ENCODE data around the gene ALDH3A1. TPM values are rescaled to one million over a fixed set of nuclear protein-coding genes. Genes with fewer than 3 reads are reported as not detected.

ALDH3A1 gene
- total RNA-seq, 4 donors from 2014 or later: 41.7 to 128 (median 83.9) TPM

DNA sequence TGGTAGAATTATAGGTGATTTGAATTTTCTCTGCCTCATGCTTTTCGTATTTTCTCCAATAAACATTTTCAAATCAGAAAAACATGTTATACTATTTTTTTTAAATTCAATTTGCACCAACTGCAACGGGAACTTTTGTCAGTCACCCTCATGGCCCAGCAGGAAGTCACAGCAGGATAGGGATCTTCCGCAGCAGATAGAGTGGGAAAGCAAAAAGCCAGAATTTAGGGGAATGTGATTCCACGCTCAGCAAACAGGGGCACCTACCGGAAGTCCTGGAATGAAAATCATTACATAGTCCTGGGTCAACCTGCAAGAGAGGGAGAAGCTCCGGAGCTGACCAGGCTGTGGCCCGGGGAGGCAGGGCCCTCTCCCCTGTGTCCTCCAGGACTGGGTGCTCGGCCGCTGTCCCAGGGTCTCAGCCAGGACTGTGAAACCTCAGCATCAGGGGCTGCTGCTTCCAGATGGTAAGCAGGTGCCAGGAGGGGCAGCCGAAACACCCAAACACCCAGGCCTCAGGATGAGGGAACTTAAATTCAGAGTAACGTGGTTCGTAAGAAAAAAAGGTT, 35.6 kb downstream of the ALDH3A1 start:
- peak in 1 of 2 donors; percentile 51 for DNase-seq (ENCODE audit: low spot score in 2 of 2)
- WGBS: 85% methylated on average over 12 of the region's 12 CpGs
- Histone ChIP-seq H3K27ac (no peak overlapping the region), H3K4me3 (no peak overlapping the region), H3K27me3 (no peaks in the 10 kb centered on the region), H3K9me3 (no peaks in the 10 kb centered on the region), H3K36me3 (no peaks in the 10 kb centered on the region), H3K4me1 (peaks cover 27% of the 10 kb centered on the region)
- TF ChIP-seq, protein P1, sequence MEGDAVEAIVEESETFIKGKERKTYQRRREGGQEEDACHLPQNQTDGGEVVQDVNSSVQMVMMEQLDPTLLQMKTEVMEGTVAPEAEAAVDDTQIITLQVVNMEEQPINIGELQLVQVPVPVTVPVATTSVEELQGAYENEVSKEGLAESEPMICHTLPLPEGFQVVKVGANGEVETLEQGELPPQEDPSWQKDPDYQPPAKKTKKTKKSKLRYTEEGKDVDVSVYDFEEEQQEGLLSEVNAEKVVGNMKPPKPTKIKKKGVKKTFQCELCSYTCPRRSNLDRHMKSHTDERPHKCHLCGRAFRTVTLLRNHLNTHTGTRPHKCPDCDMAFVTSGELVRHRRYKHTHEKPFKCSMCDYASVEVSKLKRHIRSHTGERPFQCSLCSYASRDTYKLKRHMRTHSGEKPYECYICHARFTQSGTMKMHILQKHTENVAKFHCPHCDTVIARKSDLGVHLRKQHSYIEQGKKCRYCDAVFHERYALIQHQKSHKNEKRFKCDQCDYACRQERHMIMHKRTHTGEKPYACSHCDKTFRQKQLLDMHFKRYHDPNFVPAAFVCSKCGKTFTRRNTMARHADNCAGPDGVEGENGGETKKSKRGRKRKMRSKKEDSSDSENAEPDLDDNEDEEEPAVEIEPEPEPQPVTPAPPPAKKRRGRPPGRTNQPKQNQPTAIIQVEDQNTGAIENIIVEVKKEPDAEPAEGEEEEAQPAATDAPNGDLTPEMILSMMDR (IDR thresholded peaks at IDR 0.05): no peak
- TF ChIP-seq POLR2AphosphoS5 (IDR thresholded peaks at IDR 0.05) (no peak), EP300 (IDR thresholded peaks at IDR 0.05) (no peak), POLR2A (IDR thresholded peaks at IDR 0.05) (no peak)

DNA sequence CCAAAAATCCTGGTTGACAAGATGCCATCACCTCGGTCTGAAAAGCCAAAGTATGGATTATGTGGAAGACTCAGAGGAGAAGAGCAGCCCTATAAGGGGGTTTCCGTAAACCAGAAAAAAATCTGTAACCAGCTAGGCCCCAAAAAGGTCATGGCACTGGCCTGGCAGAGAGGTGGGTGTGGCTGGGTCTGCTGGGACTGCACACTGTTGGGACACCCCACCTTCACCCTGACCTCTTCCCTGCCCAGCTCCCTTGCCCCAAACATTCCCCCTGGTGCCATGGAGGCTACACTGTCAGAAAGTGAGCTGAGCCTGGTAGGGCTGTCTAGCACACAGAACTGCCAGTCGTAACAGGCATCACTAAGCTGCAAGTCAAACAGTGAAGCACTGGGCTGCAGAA, 38.3 kb downstream of the ALDH3A1 start:
- 80% methylated on average over 3 of the region's 3 CpGs for WGBS
- Histone ChIP-seq H3K4me3 (no peak overlapping the region), H3K27me3 (no peaks in the 10 kb centered on the region), H3K9me3 (no peaks in the 10 kb centered on the region), H3K27ac (no peak overlapping the region), H3K36me3 (no peaks in the 10 kb centered on the region), H3K4me1 (peaks cover 31% of the 10 kb centered on the region)
- no peak for DNase-seq (ENCODE audit: low spot score in 2 of 2)
- TF ChIP-seq EP300 (IDR thresholded peaks at IDR 0.05): no peak
- TF ChIP-seq, protein P1 (IDR thresholded peaks at IDR 0.05): no peak
- no peak for TF ChIP-seq POLR2A (IDR thresholded peaks at IDR 0.05)
- no peak for TF ChIP-seq POLR2AphosphoS5 (IDR thresholded peaks at IDR 0.05)

DNA sequence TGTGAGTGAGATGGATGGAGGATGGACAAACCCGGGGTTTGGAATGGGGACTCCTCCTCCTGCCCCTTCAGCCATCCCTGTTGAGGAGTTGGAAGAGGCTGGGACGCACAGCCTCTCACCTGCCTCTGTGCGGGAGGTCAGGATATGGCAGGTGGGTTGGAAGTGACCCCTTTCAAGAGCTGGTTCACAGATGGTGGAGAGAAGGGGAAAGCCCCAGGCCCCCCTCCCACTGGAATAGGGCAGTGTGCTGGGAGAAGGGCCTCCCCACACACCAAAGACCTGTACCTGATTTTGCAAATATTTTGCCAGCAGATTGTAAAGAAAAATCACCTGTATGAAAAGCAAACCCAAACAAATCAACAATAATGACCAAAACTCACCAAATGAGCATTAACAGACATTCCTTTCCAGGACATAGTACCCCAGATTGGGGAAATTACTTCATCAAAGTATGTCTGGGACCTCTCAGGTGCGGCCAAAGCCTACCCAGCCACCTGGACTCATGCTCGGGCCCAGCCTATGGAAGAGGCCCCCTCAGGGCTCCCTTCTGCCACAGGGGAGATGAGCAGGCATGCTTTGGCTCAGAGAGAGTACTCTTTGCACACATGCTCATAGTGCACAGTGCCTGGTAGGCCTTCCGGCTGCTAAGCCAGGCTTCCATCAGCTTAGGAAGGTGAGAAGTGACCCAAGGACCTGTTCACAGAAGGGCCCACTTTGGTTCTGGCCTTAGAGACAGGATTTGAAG, 39.5 kb downstream of the ALDH3A1 start:
- TF ChIP-seq EP300 (IDR thresholded peaks at IDR 0.05) (no peak), POLR2AphosphoS5 (IDR thresholded peaks at IDR 0.05) (no peak), POLR2A (IDR thresholded peaks at IDR 0.05) (no peak)
- TF ChIP-seq, protein P1 (IDR thresholded peaks at IDR 0.05): no peak
- peaks cover 31% of the 10 kb centered on the region for H3K4me1 ChIP-seq
- no peak overlapping the region for H3K4me3 ChIP-seq
- no peaks in the 10 kb centered on the region for H3K27me3 ChIP-seq
- H3K9me3 ChIP-seq: no peaks in the 10 kb centered on the region
- no peak overlapping the region for H3K27ac ChIP-seq
- no peak for DNase-seq (ENCODE audit: low spot score in 2 of 2)
- 90% methylated on average over 6 of the region's 6 CpGs for WGBS
- no peaks in the 10 kb centered on the region for H3K36me3 ChIP-seq

DNA sequence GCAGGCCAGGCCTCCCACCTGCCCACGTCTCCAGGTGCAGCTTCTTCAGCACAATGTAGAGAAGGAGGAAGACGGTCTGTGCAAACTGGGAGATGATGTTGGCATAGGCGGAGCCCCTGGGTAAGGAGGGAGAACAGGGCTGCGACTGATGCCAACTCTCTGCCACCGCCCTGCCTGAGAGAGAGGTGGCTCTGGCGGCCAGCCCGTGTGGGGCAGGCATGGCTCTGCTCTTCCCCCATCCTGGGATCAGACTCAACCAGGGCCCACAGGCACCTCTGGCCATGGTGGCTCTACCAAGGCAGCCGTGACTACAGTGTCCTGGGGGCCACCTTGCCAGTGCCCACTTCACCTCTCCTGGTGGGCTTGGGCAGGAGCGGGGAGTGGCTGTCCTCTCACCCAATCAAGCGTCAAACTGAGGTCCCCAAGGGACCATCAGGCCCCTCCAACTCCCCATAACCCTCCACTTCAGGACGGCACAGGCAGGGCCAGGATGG, 40.3 kb downstream of the ALDH3A1 start:
- Histone ChIP-seq H3K27me3 (no peaks in the 10 kb centered on the region), H3K27ac (peak overlapping the region; percentile 87), H3K4me3 (peak overlapping the region; percentile 9), H3K36me3 (no peaks in the 10 kb centered on the region), H3K4me1 (peaks cover 36% of the 10 kb centered on the region), H3K9me3 (no peaks in the 10 kb centered on the region)
- 65% methylated on average over 8 of the region's 11 CpGs for WGBS
- no peak for TF ChIP-seq POLR2A (IDR thresholded peaks at IDR 0.05)
- TF ChIP-seq, protein P1 (IDR thresholded peaks at IDR 0.05): no peak
- no peak for TF ChIP-seq POLR2AphosphoS5 (IDR thresholded peaks at IDR 0.05)
- no peak for TF ChIP-seq EP300 (IDR thresholded peaks at IDR 0.05)
- no peak for DNase-seq (ENCODE audit: low spot score in 2 of 2)

Data from suprapubic skin (tissue), 4 donors.